Neutrophil (primary cell): ENCODE results near the gene DNASE1L1.

Experiments used
- H3K27ac ChIP-seq: fragments of 200-600 bp; sonication (generic); 2 replicates; pipeline ENCODE4 v1.5.1; 2016; ENCODE audit warnings: mild to moderate bottlenecking, moderate library complexity
- H3K27me3 ChIP-seq: fragments of 200-600 bp; sonication (generic); 2 replicates; pipeline ENCODE4 v1.6.0; 2016; ENCODE audit warnings: mild to moderate bottlenecking
- H3K36me3 ChIP-seq: fragments of 200-600 bp; sonication (generic); 2 replicates; pipeline ENCODE4 v1.5.1; 2017
- H3K4me1 ChIP-seq, 2 experiments: fragments of 200-600 bp in 1 of 2; sonication (generic) in 1 of 2; 1 replicate in 1 of 2; 2 replicates in 1 of 2; pipeline versions ENCODE4 v1.5.1 to v1.6.1; 2013 to 2016; ENCODE audit warnings: low read depth in 1 of 2, low read length in 1 of 2, mild to moderate bottlenecking in 1 of 2, moderate library complexity in 1 of 2; ENCODE audit not compliant: control insufficient read depth in 1 of 2, insufficient read depth in 1 of 2
- H3K4me3 ChIP-seq, 2 experiments: fragments of 200-600 bp in 1 of 2; sonication (generic) in 1 of 2; 1 replicate in 1 of 2; 2 replicates in 1 of 2; pipeline ENCODE4 v1.5.1; 2013 to 2016; ENCODE audit warnings: low read depth in 1 of 2, low read length in 1 of 2, mild to moderate bottlenecking in 1 of 2, moderate library complexity in 1 of 2
- H3K9me3 ChIP-seq: fragments of 200-600 bp; sonication (generic); 2 replicates; pipeline ENCODE4 v1.5.1; 2016
- TF ChIP-seq, protein P1 (sequence below): fragments of 200-600 bp; sonication (generic); IDR thresholded peaks from 2 replicates; pipeline ENCODE4 v1.5.1; 2016; ENCODE audit warnings: antibody characterized with exemption

Gene DNASE1L1

DNA sequence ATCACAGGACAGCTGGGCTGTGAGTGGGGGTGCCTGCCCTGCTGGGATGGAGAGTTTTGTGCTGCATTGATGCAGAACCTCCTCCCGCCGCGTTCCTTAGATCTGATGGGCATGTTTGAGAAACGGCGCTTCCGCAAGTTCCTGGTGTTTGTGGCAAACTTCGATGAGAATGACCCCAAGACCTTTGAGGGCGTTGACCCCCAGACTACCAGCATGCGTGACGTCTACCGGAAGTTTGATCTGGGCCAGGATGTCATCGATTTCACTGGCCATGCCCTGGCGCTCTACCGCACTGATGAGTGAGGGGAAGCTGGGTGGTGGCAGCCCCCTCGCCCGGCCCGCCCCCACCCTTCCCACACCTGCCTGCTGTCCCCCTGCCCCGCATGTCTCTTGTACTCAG, 30.8 kb upstream of the DNASE1L1 start:
- Histone ChIP-seq H3K4me3 (no peak overlapping the region), H3K4me1 (peaks cover 22 to 32% of the 10 kb centered on the region in 2 experiments), H3K9me3 (no peaks in the 10 kb centered on the region), H3K27me3 (no peaks in the 10 kb centered on the region), H3K27ac (no peak overlapping the region), H3K36me3 (peaks cover 52% of the 10 kb centered on the region)
- TF ChIP-seq, protein P1, sequence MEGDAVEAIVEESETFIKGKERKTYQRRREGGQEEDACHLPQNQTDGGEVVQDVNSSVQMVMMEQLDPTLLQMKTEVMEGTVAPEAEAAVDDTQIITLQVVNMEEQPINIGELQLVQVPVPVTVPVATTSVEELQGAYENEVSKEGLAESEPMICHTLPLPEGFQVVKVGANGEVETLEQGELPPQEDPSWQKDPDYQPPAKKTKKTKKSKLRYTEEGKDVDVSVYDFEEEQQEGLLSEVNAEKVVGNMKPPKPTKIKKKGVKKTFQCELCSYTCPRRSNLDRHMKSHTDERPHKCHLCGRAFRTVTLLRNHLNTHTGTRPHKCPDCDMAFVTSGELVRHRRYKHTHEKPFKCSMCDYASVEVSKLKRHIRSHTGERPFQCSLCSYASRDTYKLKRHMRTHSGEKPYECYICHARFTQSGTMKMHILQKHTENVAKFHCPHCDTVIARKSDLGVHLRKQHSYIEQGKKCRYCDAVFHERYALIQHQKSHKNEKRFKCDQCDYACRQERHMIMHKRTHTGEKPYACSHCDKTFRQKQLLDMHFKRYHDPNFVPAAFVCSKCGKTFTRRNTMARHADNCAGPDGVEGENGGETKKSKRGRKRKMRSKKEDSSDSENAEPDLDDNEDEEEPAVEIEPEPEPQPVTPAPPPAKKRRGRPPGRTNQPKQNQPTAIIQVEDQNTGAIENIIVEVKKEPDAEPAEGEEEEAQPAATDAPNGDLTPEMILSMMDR, result no peak

DNA sequence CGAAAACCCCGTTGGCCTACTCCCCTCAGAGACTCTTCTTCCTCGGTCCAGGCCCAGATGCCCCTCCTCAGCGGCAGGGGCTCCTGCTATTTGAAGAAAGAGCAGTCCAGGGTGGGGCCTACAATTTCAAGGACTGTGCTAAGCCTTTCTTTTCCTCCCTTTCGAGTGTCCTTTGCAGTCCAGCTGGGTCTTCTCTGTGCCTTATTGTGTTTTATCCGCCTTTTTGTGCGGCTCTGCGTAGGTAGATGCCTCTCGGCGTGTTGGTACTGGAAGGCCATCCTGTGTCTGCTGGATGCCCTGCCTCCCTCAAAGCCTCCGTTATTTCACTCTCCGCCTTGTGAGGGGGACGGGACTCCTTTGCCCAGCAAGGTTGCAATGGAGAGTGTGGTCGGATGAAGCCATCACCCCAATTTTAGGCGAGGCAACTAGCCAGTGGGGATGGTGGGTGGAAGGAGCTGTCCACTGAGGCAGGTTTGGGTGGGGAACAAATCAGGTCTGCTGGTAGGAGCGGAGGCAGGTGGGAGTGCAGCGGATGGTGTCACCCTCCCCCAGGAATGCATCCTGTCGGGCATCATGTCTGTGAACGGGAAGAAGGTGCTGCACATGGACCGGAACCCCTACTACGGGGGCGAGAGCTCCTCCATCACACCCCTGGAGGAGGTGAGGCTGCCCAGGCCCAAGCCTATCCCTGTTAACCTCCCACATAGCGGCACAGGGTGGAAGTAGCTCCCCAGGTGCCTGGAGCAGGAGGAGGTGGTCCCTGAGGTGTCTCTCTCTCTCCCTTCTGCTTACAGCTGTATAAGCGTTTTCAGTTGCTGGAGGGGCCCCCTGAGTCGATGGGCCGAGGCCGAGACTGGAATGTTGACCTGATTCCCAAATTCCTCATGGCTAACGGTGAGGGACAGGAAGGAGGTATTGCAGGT, 29.2 kb upstream of the DNASE1L1 start:
- Histone ChIP-seq H3K27ac (peak overlapping the region; percentile 93), H3K36me3 (peaks cover 68% of the 10 kb centered on the region)

DNA sequence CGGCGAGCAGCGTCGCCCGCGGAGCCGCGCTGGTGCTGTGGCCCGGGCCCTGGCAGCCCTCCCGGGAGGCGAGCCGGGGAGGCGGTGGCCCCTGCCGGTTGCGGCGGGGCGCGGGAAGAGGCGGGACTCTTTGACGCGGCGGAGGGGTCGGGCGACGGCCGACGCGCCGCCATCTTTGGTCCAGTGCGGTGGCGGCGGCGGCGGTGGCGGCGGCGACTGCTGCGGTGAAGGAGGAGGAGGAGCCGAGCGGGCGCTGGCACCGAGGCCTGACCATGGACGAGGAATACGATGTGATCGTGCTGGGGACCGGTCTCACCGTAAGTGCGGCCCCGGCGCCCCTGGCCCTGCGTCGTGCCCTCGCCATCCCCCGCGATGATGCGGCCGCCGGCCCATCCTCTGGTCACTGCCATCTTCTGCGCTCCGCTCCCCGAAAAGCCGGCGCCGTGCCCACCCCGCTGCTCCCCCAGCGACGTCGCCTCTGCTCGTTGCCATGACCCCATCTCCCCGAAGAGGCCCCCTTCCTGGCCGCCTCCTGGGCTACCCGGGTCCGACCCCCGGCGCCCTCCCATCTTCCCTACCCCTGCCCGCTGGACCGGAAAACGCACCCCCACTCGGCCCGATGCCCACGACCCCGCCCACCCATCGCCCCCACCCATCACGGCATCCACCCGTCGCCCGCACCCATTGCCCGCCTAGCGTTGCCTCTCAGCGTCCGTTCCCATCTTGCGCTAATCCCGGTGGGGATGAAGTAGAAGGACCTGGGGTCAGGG, 28.1 kb upstream of the DNASE1L1 start, which contains the start of gene GDI1:
TSS of gene GDI1 (plus strand) at position 172 of the 770 bp plus-strand sequence. CDS start at position 273, 101 bp downstream.
- Histone ChIP-seq H3K4me3 (peak within 1 kb of the TSS; percentile 69 to 78), H3K27me3 (no peaks in the 10 kb centered on the region), H3K9me3 (no peaks in the 10 kb centered on the region), H3K27ac (peak within 1 kb of the TSS; percentile 93), H3K36me3 (peaks cover 70% of the 10 kb centered on the region), H3K4me1 (peaks cover 12 to 23% of the 10 kb centered on the region in 2 experiments)
- TF ChIP-seq, protein P1, result peak; percentile 15

More for the DNA sequence above, 29.2 kb upstream of the DNASE1L1 start:
- TF ChIP-seq, protein P1, result no peak
- Histone ChIP-seq H3K4me1 (peaks cover 12 to 23% of the 10 kb centered on the region in 2 experiments), H3K9me3 (no peaks in the 10 kb centered on the region), H3K27me3 (no peaks in the 10 kb centered on the region), H3K4me3 (peak overlapping the region; percentile 69 to 78)

DNA sequence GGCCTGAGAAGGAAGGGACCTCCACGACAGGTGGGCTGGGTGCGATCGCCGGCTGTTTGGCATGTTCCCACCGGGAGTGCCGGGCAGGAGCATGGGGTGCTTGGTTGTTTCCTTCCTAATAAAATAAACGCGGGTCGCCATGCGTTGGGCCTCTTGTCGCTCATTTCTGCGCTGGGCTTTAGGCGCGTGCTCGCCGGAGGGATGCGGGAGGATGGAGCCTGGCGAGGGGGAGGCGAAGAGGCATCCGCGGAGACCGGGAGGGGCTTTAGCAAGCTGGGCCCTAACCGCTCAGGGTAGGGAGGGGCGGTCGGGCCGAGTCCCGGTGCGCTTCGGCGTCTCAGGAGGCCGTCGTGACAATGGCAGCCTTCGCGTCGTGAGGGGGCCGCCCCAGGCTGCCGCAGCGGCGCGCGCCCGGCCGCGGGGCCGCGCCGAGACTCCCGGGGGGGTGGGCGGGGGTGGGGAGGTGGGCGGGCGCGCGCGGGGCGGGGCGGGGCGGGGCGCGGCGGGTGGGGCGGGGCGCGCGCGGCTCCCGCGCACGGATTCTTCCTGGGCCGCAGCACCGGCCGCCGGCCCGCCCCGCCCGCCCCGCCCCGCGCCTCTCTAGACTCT, 27.4 kb upstream of the DNASE1L1 start:
- Histone ChIP-seq H3K27ac (peak overlapping the region; percentile 93), H3K36me3 (peaks cover 65% of the 10 kb centered on the region), H3K27me3 (no peaks in the 10 kb centered on the region), H3K4me1 (peaks cover 15 to 29% of the 10 kb centered on the region in 2 experiments), H3K9me3 (no peaks in the 10 kb centered on the region), H3K4me3 (peak overlapping the region; percentile 69 to 78)
- TF ChIP-seq, protein P1, result no peak

DNA sequence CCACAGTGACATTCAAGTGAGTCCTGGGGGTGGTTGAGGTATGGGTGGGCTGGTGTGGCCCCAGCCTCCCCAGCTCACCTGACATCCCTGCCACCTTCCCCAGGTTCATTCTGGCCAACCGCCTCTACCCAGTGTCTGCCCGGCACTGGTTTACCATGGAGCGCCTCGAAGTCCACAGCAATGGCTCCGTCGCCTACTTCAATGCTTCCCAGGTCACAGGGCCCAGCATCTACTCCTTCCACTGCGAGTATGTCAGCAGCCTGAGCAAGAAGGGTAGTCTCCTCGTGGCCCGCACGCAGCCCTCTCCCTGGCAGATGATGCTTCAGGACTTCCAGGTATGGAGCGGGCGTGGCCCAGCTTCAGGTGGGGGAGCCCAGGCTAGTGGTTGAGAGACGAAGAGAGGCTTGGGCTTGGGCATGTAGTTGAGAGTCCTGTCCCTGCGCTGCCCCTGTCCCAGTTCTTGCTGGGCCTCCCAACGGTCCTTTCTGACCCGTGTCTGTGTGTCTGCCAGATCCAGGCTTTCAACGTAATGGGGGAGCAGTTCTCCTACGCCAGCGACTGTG, 26.2 kb upstream of the DNASE1L1 start:
- Histone ChIP-seq H3K36me3 (peaks cover 53% of the 10 kb centered on the region), H3K4me1 (peaks cover 27 to 42% of the 10 kb centered on the region in 2 experiments), H3K27ac (peak overlapping the region; percentile 93), H3K9me3 (no peaks in the 10 kb centered on the region), H3K4me3 (no peak overlapping the region), H3K27me3 (no peaks in the 10 kb centered on the region)
- TF ChIP-seq, protein P1, result no peak
